C4-2B (cell line): ENCODE results near the gene INSIG1.

Experiments
- ZFX ChIP-seq: fragments of 450-650 bp; IDR thresholded peaks from 2 replicates; pipeline ENCODE4 v1.6.1; 2017
- TF ChIP-seq, protein P1 (sequence below): fragments of 450-650 bp; conservative IDR thresholded peaks from 2 replicates; pipeline ENCODE4 v1.5.1; 2017; ENCODE audit warnings: mild to moderate bottlenecking

DNA sequence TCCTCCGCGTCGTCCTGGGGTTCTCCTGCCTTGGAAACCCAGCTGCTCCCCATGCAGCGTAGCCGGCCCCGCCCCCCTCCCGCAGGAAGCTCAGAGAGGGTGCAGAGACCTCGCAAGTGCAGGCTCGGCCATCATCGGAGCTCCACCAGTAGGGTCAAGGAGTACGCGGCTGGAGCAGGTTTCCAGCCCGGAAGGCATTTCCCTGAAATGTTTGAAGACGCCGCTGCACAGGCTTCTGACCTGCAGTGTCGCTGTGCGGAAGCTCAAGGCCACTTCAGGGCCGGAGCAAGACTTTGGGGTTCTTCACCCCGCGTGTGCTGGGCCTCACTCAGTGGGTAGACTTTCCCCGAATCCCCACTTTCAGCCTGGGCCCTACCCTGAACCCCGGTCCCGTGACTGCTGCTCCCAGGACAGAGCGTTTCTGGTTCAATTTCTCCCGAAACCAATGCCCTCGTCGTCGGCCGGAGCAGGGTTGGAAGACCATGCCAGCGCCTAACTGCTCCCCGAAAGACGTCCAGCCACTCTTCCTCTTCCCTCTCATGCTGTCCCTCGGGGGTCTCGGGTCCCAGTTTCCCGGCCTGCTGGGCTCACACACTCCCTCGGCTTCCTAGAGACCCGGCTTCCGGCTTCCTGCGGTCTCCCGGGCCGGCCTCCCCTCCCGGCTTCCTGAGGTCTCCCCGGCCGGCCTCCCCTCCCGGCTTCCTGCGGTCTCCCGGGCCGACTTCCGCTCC lies 52.1 kb downstream of the INSIG1 start:
- TF ChIP-seq, protein P1, sequence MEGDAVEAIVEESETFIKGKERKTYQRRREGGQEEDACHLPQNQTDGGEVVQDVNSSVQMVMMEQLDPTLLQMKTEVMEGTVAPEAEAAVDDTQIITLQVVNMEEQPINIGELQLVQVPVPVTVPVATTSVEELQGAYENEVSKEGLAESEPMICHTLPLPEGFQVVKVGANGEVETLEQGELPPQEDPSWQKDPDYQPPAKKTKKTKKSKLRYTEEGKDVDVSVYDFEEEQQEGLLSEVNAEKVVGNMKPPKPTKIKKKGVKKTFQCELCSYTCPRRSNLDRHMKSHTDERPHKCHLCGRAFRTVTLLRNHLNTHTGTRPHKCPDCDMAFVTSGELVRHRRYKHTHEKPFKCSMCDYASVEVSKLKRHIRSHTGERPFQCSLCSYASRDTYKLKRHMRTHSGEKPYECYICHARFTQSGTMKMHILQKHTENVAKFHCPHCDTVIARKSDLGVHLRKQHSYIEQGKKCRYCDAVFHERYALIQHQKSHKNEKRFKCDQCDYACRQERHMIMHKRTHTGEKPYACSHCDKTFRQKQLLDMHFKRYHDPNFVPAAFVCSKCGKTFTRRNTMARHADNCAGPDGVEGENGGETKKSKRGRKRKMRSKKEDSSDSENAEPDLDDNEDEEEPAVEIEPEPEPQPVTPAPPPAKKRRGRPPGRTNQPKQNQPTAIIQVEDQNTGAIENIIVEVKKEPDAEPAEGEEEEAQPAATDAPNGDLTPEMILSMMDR: no peak
- no peak for TF ChIP-seq ZFX
